Measurements from ENCODE around the gene TXN2.

TXN2 gene

DNA sequence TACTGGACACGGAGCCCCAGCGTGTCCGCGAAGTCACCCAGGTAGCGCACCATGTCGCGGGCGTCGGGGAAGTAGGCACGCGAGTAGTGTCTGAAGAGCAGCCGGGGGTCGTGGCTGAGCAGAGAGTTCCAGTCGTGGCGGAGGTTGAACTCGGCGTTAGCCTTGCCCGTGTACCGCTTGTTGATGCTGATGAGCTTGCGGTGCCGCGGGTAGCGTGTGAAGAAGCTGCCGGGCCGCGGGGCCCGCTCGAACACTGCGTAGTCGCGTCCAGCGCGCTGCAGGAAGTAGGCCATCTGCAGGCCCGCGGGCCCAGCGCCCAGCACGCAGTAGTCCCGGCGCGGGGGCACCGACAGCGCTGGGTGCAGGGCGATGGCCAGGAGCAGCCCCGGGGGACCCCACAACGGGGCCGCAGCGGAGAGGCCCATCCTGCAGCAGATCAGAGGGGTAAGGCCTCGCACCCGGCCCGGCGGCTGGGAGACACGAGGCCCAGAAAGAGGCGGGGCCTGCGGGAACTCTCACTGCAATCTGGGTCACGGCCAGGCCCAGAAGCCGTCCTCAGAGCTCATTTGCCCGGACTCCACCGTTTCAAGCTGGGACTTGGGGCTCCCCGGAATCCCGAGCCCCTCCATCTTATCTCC, 24.7 kb upstream of the TXN2 start:
- Histone ChIP-seq H3K36me3 (ENCODE audit: insufficient read depth, low read length) (peaks cover 42% of the 10 kb centered on the region), H4K20me1 (ENCODE audit: insufficient read depth, low read length) (no peaks in the 10 kb centered on the region), H3K4me2 (ENCODE audit: low read length) (peak overlapping the region; percentile 87), H3K27me3 (ENCODE audit: insufficient read depth, low read length) (no peaks in the 10 kb centered on the region), H3K4me1 (ENCODE audit: insufficient read depth, low read length, severe bottlenecking) (peaks cover 31% of the 10 kb centered on the region), H3K9me2 (ENCODE audit: low read depth, low read length) (no peaks in the 10 kb centered on the region), H2AFZ (ENCODE audit: low read length) (no peak overlapping the region), H3K4me3 (ENCODE audit: low read depth, low read length, poor library complexity, severe bottlenecking) (peak overlapping the region; percentile 64), H3K9me3 (ENCODE audit: low read length) (no peaks in the 10 kb centered on the region), H3K9ac (ENCODE audit: low read length) (peak overlapping the region; percentile 75), H3K79me2 (ENCODE audit: insufficient read depth, low read length) (no peaks in the 10 kb centered on the region), H3F3A (ENCODE audit: insufficient read depth, low read length) (peaks cover 4% of the 10 kb centered on the region; the same call in 1 of the 2 replicates), H3K27ac (ENCODE audit: low read depth, low read length, poor library complexity, severe bottlenecking) (peak overlapping the region; percentile 56)
- TF ChIP-seq EZH2 (IDR thresholded peaks at IDR 0.05; ENCODE audit: borderline replicate concordance, low read length), result no peak
- TF ChIP-seq, protein P1, sequence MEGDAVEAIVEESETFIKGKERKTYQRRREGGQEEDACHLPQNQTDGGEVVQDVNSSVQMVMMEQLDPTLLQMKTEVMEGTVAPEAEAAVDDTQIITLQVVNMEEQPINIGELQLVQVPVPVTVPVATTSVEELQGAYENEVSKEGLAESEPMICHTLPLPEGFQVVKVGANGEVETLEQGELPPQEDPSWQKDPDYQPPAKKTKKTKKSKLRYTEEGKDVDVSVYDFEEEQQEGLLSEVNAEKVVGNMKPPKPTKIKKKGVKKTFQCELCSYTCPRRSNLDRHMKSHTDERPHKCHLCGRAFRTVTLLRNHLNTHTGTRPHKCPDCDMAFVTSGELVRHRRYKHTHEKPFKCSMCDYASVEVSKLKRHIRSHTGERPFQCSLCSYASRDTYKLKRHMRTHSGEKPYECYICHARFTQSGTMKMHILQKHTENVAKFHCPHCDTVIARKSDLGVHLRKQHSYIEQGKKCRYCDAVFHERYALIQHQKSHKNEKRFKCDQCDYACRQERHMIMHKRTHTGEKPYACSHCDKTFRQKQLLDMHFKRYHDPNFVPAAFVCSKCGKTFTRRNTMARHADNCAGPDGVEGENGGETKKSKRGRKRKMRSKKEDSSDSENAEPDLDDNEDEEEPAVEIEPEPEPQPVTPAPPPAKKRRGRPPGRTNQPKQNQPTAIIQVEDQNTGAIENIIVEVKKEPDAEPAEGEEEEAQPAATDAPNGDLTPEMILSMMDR (IDR thresholded peaks at IDR 0.05; ENCODE audit: low read length), result no peak

DNA sequence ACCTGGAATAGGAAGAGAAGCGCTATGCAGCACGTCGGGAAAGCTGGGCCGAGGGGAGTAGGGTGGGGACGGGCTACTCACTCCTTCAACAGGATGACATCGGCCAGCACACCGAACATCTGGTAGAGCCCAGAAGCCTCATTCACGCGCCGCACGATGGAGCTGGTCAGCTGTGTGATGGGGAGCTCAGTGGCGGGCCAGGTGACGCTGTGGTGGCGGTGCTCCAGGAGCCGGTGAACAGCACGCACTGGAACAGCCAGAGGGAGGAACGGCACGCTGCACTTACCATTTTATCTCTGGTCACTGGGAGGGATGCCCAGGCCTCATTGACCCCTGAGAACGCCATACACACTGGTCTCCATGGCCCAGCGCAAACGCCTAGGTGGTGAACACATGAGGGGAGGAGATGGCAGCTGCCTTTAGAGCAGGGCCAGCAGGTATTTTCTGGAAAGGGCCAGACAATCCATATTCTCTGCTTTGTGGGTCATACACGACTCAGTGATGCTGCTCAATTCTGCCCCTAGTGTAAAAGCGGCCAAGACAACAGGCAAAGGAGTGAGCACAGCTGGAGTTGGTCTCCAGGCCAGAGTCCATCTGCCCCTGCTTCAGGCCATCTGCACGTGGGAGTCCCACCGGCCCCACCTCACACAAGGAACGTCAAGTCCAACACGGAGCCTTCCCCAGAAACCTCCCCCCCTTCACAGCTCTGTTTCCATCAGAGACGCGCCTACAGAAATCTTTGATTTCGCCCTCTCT, 16.6 kb upstream of the TXN2 start:
- Histone ChIP-seq H3K9me2 (ENCODE audit: low read depth, low read length) (no peaks in the 10 kb centered on the region), H3K9ac (ENCODE audit: low read length) (no peak overlapping the region), H3K27ac (ENCODE audit: low read depth, low read length, poor library complexity, severe bottlenecking) (no peak overlapping the region), H3K4me1 (ENCODE audit: insufficient read depth, low read length, severe bottlenecking) (peaks cover 13% of the 10 kb centered on the region), H2AFZ (ENCODE audit: low read length) (no peak overlapping the region), H3K79me2 (ENCODE audit: insufficient read depth, low read length) (no peaks in the 10 kb centered on the region), H3K36me3 (ENCODE audit: insufficient read depth, low read length) (peaks cover 41% of the 10 kb centered on the region), H3K27me3 (ENCODE audit: insufficient read depth, low read length) (no peaks in the 10 kb centered on the region), H3K4me2 (ENCODE audit: low read length) (no peak overlapping the region), H3K9me3 (ENCODE audit: low read length) (no peaks in the 10 kb centered on the region), H4K20me1 (ENCODE audit: insufficient read depth, low read length) (no peaks in the 10 kb centered on the region), H3K4me3 (ENCODE audit: low read depth, low read length, poor library complexity, severe bottlenecking) (no peak overlapping the region), H3F3A (ENCODE audit: insufficient read depth, low read length) (no peaks in the 10 kb centered on the region)
- TF ChIP-seq, protein P1 (IDR thresholded peaks at IDR 0.05; ENCODE audit: low read length), result no peak
- no peak for TF ChIP-seq EZH2 (IDR thresholded peaks at IDR 0.05; ENCODE audit: borderline replicate concordance, low read length)

- Histone ChIP-seq H3K36me3 (ENCODE audit: insufficient read depth, low read length) (peaks cover 66% of the 10 kb centered on the region), H3F3A (ENCODE audit: insufficient read depth, low read length) (no peaks in the 10 kb centered on the region), H3K4me2 (ENCODE audit: low read length) (peak overlapping the region; percentile 45), H3K4me1 (ENCODE audit: insufficient read depth, low read length, severe bottlenecking) (peaks cover 22% of the 10 kb centered on the region), H2AFZ (ENCODE audit: low read length) (no peak overlapping the region), H3K9ac (ENCODE audit: low read length) (peak overlapping the region; percentile 38; the same call in 1 of the 2 replicates), H3K27me3 (ENCODE audit: insufficient read depth, low read length) (no peaks in the 10 kb centered on the region), H4K20me1 (ENCODE audit: insufficient read depth, low read length) (no peaks in the 10 kb centered on the region), H3K27ac (ENCODE audit: low read depth, low read length, poor library complexity, severe bottlenecking) (peak overlapping the region; percentile 75), H3K9me3 (ENCODE audit: low read length) (no peaks in the 10 kb centered on the region), H3K79me2 (ENCODE audit: insufficient read depth, low read length) (no peaks in the 10 kb centered on the region), H3K4me3 (ENCODE audit: low read depth, low read length, poor library complexity, severe bottlenecking) (no peak overlapping the region), H3K9me2 (ENCODE audit: low read depth, low read length) (no peaks in the 10 kb centered on the region)
- no peak for TF ChIP-seq EZH2 (IDR thresholded peaks at IDR 0.05; ENCODE audit: borderline replicate concordance, low read length)
- TF ChIP-seq, protein P1 (IDR thresholded peaks at IDR 0.05; ENCODE audit: low read length), result no peak
These were observed 12.3 kb upstream of the TXN2 start for GRCh38 chr22:36493690-36494110.

Measured in OCI-LY1 (cell line).